Nephron (organoid): ENCODE measurements around the gene ZNF605.
"Not testable (repeated sequence)": the region's sequence is repeated elsewhere in the genome, so short reads cannot be mapped to it uniquely, and the experiment has no call there.

ENCODE experiments used
- H3K27ac Mint-ChIP-seq, 3 experiments: 2 replicates each; pipeline ENCODE4 v1.8.0; 2020; ENCODE audit warnings: mixed read lengths in 3 of 3, mild to moderate bottlenecking in 2 of 3, moderate library complexity in 1 of 3
- H3K27me3 Mint-ChIP-seq: 2 replicates; pipeline ENCODE4 v1.8.0; 2021; ENCODE audit warnings: low read depth, mild to moderate bottlenecking, moderate library complexity, mixed read lengths
- H3K36me3 Mint-ChIP-seq: 2 replicates; pipeline ENCODE4 v1.8.0; 2020; ENCODE audit warnings: low read depth, mixed read lengths
- H3K4me1 Mint-ChIP-seq: 2 replicates; pipeline ENCODE4 v1.8.0; 2020; ENCODE audit warnings: mixed read lengths
- H3K4me3 Mint-ChIP-seq, 3 experiments: 2 replicates each; pipeline ENCODE4 v1.8.0; 2020; ENCODE audit warnings: mild to moderate bottlenecking in 3 of 3, mixed read lengths in 3 of 3, moderate library complexity in 2 of 3
- H3K9me3 Mint-ChIP-seq: 2 replicates; pipeline ENCODE4 v1.8.0; 2020; ENCODE audit warnings: mixed read lengths
- CTCF ChIP-seq, 3 experiments: fragments of 200-600 bp; sonication (generic); IDR thresholded peaks; one replicate each; pipeline ENCODE4 v1.5.0; 2021; ENCODE audit warnings: antibody characterized with exemption in 3 of 3; ENCODE audit not compliant: unreplicated experiment in 3 of 3

The ZNF605 gene

DNA sequence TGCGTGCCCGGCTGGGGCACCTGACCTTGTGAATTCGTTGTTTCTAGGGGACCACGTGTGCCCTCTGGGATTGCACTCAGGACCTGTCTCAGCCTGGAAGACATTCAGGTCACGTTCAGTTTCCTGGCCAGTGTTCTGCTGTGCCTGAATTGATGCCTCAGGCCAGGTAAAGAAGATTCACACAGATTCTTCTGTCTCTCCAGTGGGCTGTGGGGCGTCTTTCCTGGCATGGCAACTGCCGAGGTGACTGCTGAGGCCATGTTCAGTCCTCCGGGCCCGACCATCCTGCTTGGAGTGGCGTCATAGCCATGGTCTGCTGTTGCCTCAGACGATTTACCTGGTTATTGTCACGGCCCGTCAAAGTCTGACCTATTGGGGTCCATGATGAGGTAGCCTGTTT, 13.5 kb downstream of the ZNF605 start:
- H3K27ac Mint-ChIP-seq, result no peak overlapping the region
- peaks cover 56% of the 10 kb centered on the region for H3K9me3 Mint-ChIP-seq
- H3K27me3 Mint-ChIP-seq, result no peaks in the 10 kb centered on the region
- H3K4me1 Mint-ChIP-seq, result no peaks in the 10 kb centered on the region
- H3K4me3 Mint-ChIP-seq, result no peak overlapping the region
- no peak for TF ChIP-seq CTCF (IDR thresholded peaks at IDR 0.05; ENCODE audit: unreplicated experiment in 3 of 3)
- peaks cover 3% of the 10 kb centered on the region for H3K36me3 Mint-ChIP-seq

DNA sequence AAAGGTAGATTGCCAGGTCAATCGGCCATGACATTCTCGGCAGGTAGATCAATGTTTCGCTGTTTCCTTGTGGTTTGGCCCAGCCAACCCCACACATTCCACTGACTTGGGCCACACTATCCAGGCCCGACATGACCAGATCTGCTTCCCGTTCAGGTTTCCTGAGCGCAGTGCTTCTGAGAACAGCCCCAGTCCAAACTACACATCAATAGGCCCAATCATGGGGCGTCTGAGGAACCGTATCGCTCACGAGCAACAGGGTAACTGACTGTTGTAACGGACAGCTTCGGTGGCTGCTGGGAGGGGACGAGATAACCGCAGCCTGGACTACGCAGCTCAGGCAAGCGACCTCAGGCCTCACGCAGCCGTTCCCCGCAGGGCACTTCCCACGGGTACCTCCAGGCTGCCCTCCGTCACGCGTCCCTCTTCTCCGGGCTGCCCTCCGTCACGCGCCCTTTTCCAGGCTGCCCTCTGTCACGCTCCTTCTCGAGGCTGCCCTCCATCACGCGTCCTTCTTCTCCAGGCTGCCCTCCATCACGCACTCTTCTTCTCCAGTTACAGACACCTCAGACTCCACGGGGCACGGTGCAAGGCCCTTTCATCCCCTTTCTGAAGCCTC, 14.7 kb downstream of the ZNF605 start:
- Mint-ChIP-seq H3K4me1 (no peaks in the 10 kb centered on the region), H3K9me3 (peaks cover 61% of the 10 kb centered on the region), H3K36me3 (peaks cover 14% of the 10 kb centered on the region), H3K27ac (no peak overlapping the region), H3K4me3 (no peak overlapping the region), H3K27me3 (no peaks in the 10 kb centered on the region)
- no peak for TF ChIP-seq CTCF (IDR thresholded peaks at IDR 0.05; ENCODE audit: unreplicated experiment in 3 of 3)

- Mint-ChIP-seq H3K36me3 (peaks cover 24% of the 10 kb centered on the region), H3K4me1 (no peaks in the 10 kb centered on the region), H3K27me3 (no peaks in the 10 kb centered on the region), H3K27ac (no peak overlapping the region), H3K9me3 (peaks cover 60% of the 10 kb centered on the region), H3K4me3 (no peak overlapping the region)
- no peak for TF ChIP-seq CTCF (IDR thresholded peaks at IDR 0.05; ENCODE audit: unreplicated experiment in 3 of 3)
Measured at GRCh38 chr12:132940071-132940719, 15.9 kb downstream of the ZNF605 start.

DNA sequence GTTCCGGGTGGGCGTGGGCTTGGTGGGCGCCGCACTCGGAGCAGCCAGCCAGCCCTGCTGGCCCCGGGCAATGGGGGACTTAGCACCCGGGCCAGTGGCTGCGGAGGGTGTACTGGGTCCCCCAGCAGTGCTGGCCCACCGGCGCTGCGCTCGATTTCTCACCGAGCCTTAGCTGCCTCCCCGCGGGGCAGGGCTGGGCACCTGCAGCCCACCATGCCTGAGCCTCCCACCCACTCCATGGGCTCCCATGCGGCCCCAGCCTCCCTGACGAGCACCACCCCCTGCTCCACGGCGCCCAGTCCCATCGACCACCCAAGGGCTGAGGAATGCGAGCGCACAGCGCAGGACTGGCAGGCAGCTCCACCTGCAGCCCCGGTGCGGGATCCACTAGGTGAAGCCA, 17.3 kb downstream of the ZNF605 start:
- H3K4me3 Mint-ChIP-seq, H3K4me1 Mint-ChIP-seq, H3K27me3 Mint-ChIP-seq, H3K27ac Mint-ChIP-seq: not testable (repeated sequence)
- Mint-ChIP-seq H3K9me3 (peaks cover 60% of the 10 kb centered on the region), H3K36me3 (peaks cover 38% of the 10 kb centered on the region)

DNA sequence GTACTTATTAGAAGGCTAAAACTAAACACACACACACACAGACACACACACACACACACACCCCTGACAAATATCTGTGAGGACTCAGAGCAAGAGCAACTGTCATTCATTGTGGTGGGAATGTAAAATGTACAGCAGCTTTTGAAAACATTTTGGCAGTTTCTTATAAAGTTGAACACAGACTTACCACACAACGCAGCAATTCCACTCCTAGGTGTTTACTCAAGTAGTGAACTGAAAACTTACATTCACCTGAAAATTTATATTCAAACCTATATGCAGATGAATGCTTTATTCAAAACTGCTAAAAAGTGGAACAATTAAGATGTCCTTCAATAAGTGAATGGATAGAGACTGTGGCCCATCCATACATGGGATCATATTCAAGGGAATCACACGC, 18.6 kb downstream of the ZNF605 start:
- Mint-ChIP-seq H3K4me1 (no peaks in the 10 kb centered on the region), H3K27ac (no peak overlapping the region), H3K36me3 (peaks cover 52% of the 10 kb centered on the region), H3K4me3 (no peak overlapping the region), H3K9me3 (peaks cover 66% of the 10 kb centered on the region), H3K27me3 (no peaks in the 10 kb centered on the region)
- no peak for TF ChIP-seq CTCF (IDR thresholded peaks at IDR 0.05; ENCODE audit: unreplicated experiment in 3 of 3)

DNA sequence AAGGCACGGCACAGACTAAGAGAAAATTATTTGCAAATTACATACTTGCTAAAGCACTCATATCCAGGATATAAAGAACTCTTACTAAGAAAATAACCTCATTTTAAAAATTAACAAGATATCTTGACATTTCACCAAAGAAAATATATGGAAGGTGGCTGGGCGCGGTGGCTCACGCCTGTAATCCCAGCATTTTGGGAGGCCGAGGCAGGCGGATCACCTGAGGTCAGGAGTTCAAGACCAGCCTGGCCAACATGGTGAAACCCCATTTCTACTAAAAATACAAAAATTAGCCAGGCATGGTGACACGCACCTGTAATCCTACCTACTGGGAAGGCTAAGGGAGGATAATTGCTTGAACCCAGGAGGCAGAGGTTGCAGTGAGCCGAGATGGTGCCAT, 19.2 kb downstream of the ZNF605 start:
- H3K4me1 Mint-ChIP-seq, H3K4me3 Mint-ChIP-seq, H3K27me3 Mint-ChIP-seq, H3K27ac Mint-ChIP-seq: not testable (repeated sequence)
- Mint-ChIP-seq H3K36me3 (peaks cover 57% of the 10 kb centered on the region), H3K9me3 (peaks cover 67% of the 10 kb centered on the region)

DNA sequence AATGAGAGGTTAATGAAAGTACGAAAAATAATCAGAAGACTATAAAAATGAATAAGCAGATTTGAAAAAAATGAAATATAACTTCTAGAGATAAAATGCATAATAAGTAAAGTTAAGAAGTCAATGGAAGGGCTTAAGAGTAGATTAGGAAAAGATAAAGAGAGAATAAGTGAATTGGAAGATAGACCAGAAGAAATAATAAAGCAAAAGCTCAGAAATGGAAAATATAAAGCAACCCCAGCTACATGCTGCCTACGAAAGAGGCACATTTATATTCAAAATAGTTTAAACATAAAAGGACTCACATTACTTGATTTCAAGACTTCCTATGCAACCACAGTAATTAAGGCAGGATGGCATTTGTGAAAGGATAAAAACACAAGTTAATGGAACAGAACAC, 19.9 kb downstream of the ZNF605 start:
- no peak for TF ChIP-seq CTCF (IDR thresholded peaks at IDR 0.05; ENCODE audit: unreplicated experiment in 3 of 3)
- Mint-ChIP-seq H3K27ac (no peak overlapping the region), H3K27me3 (no peaks in the 10 kb centered on the region)

More for the DNA sequence above, 19.9 kb downstream of the ZNF605 start:
- Mint-ChIP-seq H3K36me3 (peaks cover 65% of the 10 kb centered on the region), H3K9me3 (peaks cover 67% of the 10 kb centered on the region), H3K4me1 (no peaks in the 10 kb centered on the region), H3K4me3 (no peak overlapping the region)
